Calu3 (cell line): ENCODE results near the gene PIK3C3. TPM values are rescaled to one million over a fixed set of nuclear protein-coding genes. Genes with fewer than 3 reads are reported as not detected.

Source experiments
- BruUV-seq: library from RNA; stranded (reverse); fragments of 400-500 nt; replicated peaks from 2 replicates; lab custom pipeline; 2021; lab: Mats Ljungman, UMichigan
- CTCF ChIA-PET: fragments of 300-600 bp; sonication (Branson Sonifier 250); formaldehyde crosslinking; loops from one replicate; lab custom pipeline; 2022; ENCODE audit warnings: antibody characterized with exemption; lab: Charles Lee
- DNase-seq: peaks from one replicate; pipeline ENCODE4 v3.0.0; 2022
- H3K27ac Mint-ChIP-seq: one replicate; pipeline ENCODE4 v1.8.0; 2022; ENCODE audit warnings: mixed read lengths; ENCODE audit not compliant: unreplicated experiment
- H3K27me3 Mint-ChIP-seq: one replicate; pipeline ENCODE4 v1.8.0; 2022; ENCODE audit warnings: mixed read lengths; ENCODE audit not compliant: unreplicated experiment
- H3K36me3 Mint-ChIP-seq: one replicate; pipeline ENCODE4 v1.8.0; 2022; ENCODE audit warnings: mild to moderate bottlenecking, moderate library complexity, mixed read lengths; ENCODE audit not compliant: insufficient read depth, unreplicated experiment
- H3K4me1 Mint-ChIP-seq: one replicate; pipeline ENCODE4 v1.8.0; 2022; ENCODE audit warnings: mild to moderate bottlenecking, low read depth, mixed read lengths; ENCODE audit not compliant: unreplicated experiment
- H3K4me3 Mint-ChIP-seq: one replicate; pipeline ENCODE4 v1.8.0; 2022; ENCODE audit warnings: mild to moderate bottlenecking, low read depth, moderate library complexity, mixed read lengths; ENCODE audit not compliant: unreplicated experiment
- H3K9me3 Mint-ChIP-seq: one replicate; pipeline ENCODE4 v1.8.0; 2022; ENCODE audit warnings: low read depth, mixed read lengths; ENCODE audit not compliant: unreplicated experiment
- intact Hi-C: fragments of 100-400 bp; cut with micrococcal nuclease; formaldehyde crosslinking; loops from one replicate; pipeline ENCODE4 v1.10.0; 2022; ENCODE audit not compliant: unreplicated experiment
- total RNA-seq: library from RNA; stranded (reverse); gene quantifications from 2 replicates; pipeline ENCODE4 v1.2.3, GENCODE V29; 2022
- TF ChIP-seq, protein P1 (sequence below): fragments of 200-600 bp; IDR thresholded peaks from one replicate; pipeline ENCODE4 v1.8.0; 2022; ENCODE audit warnings: antibody characterized with exemption; ENCODE audit not compliant: unreplicated experiment

Gene PIK3C3
- total RNA-seq, 1 experiment from 2014 or later, result 32.9 TPM

DNA sequence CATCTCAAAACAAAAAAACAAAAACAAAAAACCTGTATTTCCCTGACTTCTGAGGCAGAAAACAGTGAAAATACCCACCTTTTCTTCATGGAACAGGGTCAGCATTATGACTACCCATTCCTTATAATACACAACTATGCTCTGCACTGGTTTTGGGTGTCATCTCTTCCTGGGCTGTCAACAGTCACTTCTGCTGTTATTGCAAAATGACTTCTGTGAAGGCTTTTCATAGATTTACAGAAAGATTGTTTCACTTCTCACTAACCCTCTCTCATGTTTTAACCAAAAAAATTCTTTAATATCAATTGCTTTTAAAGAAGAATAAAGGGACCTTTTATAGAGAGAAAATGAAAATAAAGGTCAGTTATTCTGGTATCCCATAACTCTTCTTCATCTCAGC is 26.5 kb upstream of the PIK3C3 start:
- DNase-seq, result no peak
- TF ChIP-seq, protein P1, sequence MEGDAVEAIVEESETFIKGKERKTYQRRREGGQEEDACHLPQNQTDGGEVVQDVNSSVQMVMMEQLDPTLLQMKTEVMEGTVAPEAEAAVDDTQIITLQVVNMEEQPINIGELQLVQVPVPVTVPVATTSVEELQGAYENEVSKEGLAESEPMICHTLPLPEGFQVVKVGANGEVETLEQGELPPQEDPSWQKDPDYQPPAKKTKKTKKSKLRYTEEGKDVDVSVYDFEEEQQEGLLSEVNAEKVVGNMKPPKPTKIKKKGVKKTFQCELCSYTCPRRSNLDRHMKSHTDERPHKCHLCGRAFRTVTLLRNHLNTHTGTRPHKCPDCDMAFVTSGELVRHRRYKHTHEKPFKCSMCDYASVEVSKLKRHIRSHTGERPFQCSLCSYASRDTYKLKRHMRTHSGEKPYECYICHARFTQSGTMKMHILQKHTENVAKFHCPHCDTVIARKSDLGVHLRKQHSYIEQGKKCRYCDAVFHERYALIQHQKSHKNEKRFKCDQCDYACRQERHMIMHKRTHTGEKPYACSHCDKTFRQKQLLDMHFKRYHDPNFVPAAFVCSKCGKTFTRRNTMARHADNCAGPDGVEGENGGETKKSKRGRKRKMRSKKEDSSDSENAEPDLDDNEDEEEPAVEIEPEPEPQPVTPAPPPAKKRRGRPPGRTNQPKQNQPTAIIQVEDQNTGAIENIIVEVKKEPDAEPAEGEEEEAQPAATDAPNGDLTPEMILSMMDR, result no peak
- H3K27ac Mint-ChIP-seq, result no peak overlapping the region
- CTCF ChIA-PET, result no interaction called here
- H3K36me3 Mint-ChIP-seq, result no peaks in the 10 kb centered on the region
- H3K9me3 Mint-ChIP-seq, result no peaks in the 10 kb centered on the region
- no peaks in the 10 kb centered on the region for H3K4me1 Mint-ChIP-seq
- intact Hi-C loops, result no loop called here
- BruUV-seq, result no TSS peak
- no peak overlapping the region for H3K4me3 Mint-ChIP-seq
- no peaks in the 10 kb centered on the region for H3K27me3 Mint-ChIP-seq

DNA sequence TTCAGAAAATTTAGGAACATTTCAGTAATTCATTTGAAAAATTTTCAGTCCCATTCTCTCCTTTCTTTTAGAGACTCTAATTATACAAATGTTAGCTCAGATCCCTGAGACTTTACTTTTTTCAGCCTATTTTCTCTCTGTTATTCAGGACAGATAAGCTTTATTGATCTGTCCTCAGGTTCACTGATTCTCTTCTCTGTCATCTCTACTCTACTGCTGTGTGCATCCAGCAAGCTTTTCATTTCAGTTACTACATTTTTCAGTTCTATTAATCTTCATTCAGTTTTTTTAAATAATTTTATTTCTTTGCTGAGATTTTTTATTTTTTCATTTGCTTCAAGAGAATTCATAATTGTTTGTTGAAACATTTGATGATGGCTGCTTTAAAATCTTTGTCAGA is 22.1 kb upstream of the PIK3C3 start:
- DNase-seq, result no peak
- H3K4me3 Mint-ChIP-seq, result no peak overlapping the region
- no peaks in the 10 kb centered on the region for H3K9me3 Mint-ChIP-seq
- CTCF ChIA-PET, result no interaction called here
- no TSS peak for BruUV-seq
- H3K27ac Mint-ChIP-seq, result no peak overlapping the region
- no peaks in the 10 kb centered on the region for H3K36me3 Mint-ChIP-seq
- TF ChIP-seq, protein P1, result no peak
- H3K27me3 Mint-ChIP-seq, result no peaks in the 10 kb centered on the region
- intact Hi-C loops, result no loop called here
- H3K4me1 Mint-ChIP-seq, result no peaks in the 10 kb centered on the region

DNA sequence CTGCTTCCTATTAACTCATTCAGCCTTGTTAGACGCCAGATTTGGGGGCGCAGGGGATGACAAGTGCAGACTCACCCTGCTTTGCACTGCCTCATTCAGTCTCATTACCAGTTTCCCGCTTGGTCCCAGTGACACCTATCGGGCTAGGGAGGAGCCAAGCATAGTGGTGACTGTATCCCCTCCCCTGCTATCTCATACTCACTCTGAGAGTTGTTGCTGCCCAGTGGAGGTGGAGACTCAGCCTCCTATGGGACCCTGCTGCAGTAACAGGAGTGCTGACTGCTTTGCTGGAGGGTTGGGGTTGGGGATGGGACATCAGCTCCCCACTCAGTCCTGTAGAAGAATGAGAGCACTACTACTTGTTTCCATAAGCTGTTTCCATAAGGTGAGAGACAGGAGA is 21.3 kb upstream of the PIK3C3 start:
- H3K4me3 Mint-ChIP-seq, result no peak overlapping the region
- intact Hi-C loops, result no loop called here
- no peaks in the 10 kb centered on the region for H3K9me3 Mint-ChIP-seq
- CTCF ChIA-PET, result no interaction called here
- H3K4me1 Mint-ChIP-seq, result no peaks in the 10 kb centered on the region
- no TSS peak for BruUV-seq
- no peaks in the 10 kb centered on the region for H3K36me3 Mint-ChIP-seq
- no peak for DNase-seq
- TF ChIP-seq, protein P1, result no peak
- H3K27ac Mint-ChIP-seq, result no peak overlapping the region
- H3K27me3 Mint-ChIP-seq, result no peaks in the 10 kb centered on the region

DNA sequence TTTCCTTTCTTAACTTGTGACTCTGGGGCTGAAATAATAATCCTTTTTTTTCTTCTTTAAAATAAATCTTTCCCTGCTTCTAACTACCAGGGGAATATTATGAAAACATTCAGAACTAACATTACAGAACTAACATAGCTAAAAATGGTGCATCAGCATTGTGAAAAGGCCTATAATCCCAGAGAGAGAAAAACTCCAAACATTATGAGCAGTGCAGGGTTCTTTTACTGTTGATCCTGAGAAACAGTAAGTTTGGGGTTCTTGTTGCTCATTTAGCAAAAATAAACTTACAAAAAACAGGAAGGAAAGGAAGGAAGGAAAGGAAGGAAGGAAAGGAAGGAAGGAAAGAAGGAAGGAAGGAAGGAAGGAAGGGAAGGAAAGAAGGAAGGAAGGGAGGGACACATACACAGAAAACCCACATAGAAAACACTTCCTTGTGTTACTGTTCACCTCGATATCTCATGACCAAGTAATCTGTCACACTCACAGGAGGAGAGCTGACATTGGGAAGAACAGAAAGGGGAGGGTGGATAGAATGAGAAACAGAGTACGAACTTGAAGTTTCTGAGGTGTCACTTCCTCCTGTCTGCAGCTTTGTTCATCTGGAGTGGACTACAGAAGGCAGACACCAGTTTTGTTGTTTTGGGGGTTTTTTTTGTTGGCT is 18.4 kb upstream of the PIK3C3 start:
- intact Hi-C loops, result no loop called here
- no peak overlapping the region for H3K4me3 Mint-ChIP-seq

More for the DNA sequence above, 18.4 kb upstream of the PIK3C3 start:
- CTCF ChIA-PET, result interaction anchor here (0.7 kb wide), 1 partner anchor 186 kb away, joined by 3 read pairs; no protein-coding TSS in a partner anchor
- no peak for DNase-seq
- Mint-ChIP-seq H3K36me3 (no peaks in the 10 kb centered on the region), H3K27ac (no peak overlapping the region), H3K4me1 (peaks cover 20% of the 10 kb centered on the region), H3K27me3 (no peaks in the 10 kb centered on the region), H3K9me3 (no peaks in the 10 kb centered on the region)
- TF ChIP-seq, protein P1, result no peak
- no TSS peak for BruUV-seq
